HepG2 (cell line): ENCODE data around the gene MYO5A. TPM values are rescaled to one million over a fixed set of nuclear protein-coding genes. Genes with fewer than 3 reads are reported as not detected.

Experiments
- ATAC-seq: fragments of 200-7000 bp; cut with Tn5 transposase; 3 replicates; pipeline ENCODE4 v1.9.1; 2020; ENCODE audit warnings: mild to moderate bottlenecking, moderate library complexity
- BruUV-seq: library from RNA; stranded (reverse); fragments of 400-500 nt; replicated peaks from 2 replicates; lab custom pipeline; 2021; lab: Mats Ljungman, UMichigan
- CTCF ChIA-PET: fragments of 300-600 bp; formaldehyde crosslinking; extraction: SDS; loops from one replicate; lab custom pipeline; 2021; ENCODE audit warnings: low total read pairs, inconsistent platforms, low intra/inter-chr PET ratio; lab: Yijun Ruan, JAX
- POLR2A ChIA-PET: fragments of 350-600 bp; sonication (Branson Sonifier 250); formaldehyde crosslinking; loops from one replicate; lab custom pipeline; 2020; ENCODE audit warnings: antibody characterized with exemption, inconsistent platforms; lab: Yijun Ruan, JAX
- DNase-seq: peaks from one replicate; pipeline ENCODE4 v3.0.0-alpha.2; 2015; ENCODE audit warnings: low spot score
- FAIRE-seq: peaks from 3 replicates; lab custom pipeline; 2011; peaks lifted over from hg19 to GRCh38; lab: Jason Lieb, UNC
- H2AFZ ChIP-seq: one replicate; pipeline ENCODE4 v1.6.1; 2011; ENCODE audit warnings: low read length, inconsistent platforms
- H3K27ac ChIP-seq: fragments of 300-600 bp; 3 replicates; pipeline ENCODE4 v1.8.0; 2011; ENCODE audit warnings: mixed run types, mild to moderate bottlenecking, mixed read lengths, low read length, inconsistent platforms; ENCODE audit not compliant: insufficient read depth; ENCODE audit errors: extremely low read length
- H3K27me3 ChIP-seq, 2 experiments: fragments of 200-600 bp in 1 of 2; 2 replicates in 1 of 2; 3 replicates in 1 of 2; pipeline versions ENCODE4 v1.6.0 to v1.8.0; 2011; ENCODE audit warnings: low read length in 2 of 2, mild to moderate bottlenecking in 2 of 2, moderate library complexity in 2 of 2, inconsistent platforms in 1 of 2; ENCODE audit not compliant: insufficient read depth in 2 of 2, control insufficient read depth in 1 of 2
- H3K36me3 ChIP-seq, 2 experiments: fragments of 200-600 bp in 1 of 2; replicated peaks in 1 of 2; 2 replicates in 1 of 2; 3 replicates in 1 of 2; pipeline versions ENCODE4 v1.5.1 to v1.8.0; 2011; ENCODE audit warnings: low read length in 2 of 2, inconsistent platforms in 1 of 2; ENCODE audit not compliant: insufficient read depth in 2 of 2, control insufficient read depth in 1 of 2
- H3K4me1 ChIP-seq: 2 replicates; pipeline ENCODE4 v1.5.1; 2012; ENCODE audit warnings: low read length, inconsistent platforms; ENCODE audit not compliant: insufficient read depth
- H3K4me2 ChIP-seq: 2 replicates; pipeline ENCODE4 v1.6.0; 2011; ENCODE audit warnings: low read depth, low read length, inconsistent platforms
- H3K4me3 ChIP-seq, 3 experiments: fragments of 200-600 bp in 1 of 3; sonication (generic), shearing (Covaris generic) in 1 of 3; replicated peaks in 1 of 3; 2 replicates each; pipeline ENCODE4 v1.5.1; 2011 to 2016; ENCODE audit warnings: low read length in 3 of 3, inconsistent platforms in 2 of 3, low read depth in 2 of 3, mild to moderate bottlenecking in 2 of 3, control low read depth in 1 of 3, mixed read lengths in 1 of 3; ENCODE audit not compliant: insufficient read depth in 1 of 3
- H3K79me2 ChIP-seq: one replicate; pipeline ENCODE4 v1.6.1; 2011; ENCODE audit warnings: low read length, inconsistent platforms; ENCODE audit not compliant: insufficient read depth
- H3K9ac ChIP-seq: 2 replicates; pipeline ENCODE4 v1.6.0; 2011; ENCODE audit warnings: mild to moderate bottlenecking, low read depth, low read length, inconsistent platforms; ENCODE audit not compliant: insufficient read depth
- H3K9me3 ChIP-seq: 2 replicates; pipeline ENCODE4 v1.5.1; 2012; ENCODE audit warnings: mild to moderate bottlenecking, low read length
- H4K20me1 ChIP-seq: 2 replicates; pipeline ENCODE4 v1.6.0; 2011; ENCODE audit warnings: inconsistent platforms, mild to moderate bottlenecking, low read length, moderate library complexity; ENCODE audit not compliant: insufficient read depth
- RELA ChIP-seq: sonication (generic); formaldehyde crosslinking; IDR thresholded peaks from 2 replicates; pipeline ENCODE4 v1.4.0; 2020; ENCODE audit warnings: missing genetic modification reagents
- SRY ChIP-seq: sonication (generic); formaldehyde crosslinking; IDR thresholded peaks from 2 replicates; pipeline ENCODE4 v1.8.0; 2022; ENCODE audit warnings: mild to moderate bottlenecking, missing genetic modification reagents
- TCF7L2 ChIP-seq: IDR thresholded peaks from 2 replicates; pipeline ENCODE4 v1.6.1; 2011; ENCODE audit warnings: mild to moderate bottlenecking, low read depth, low read length, moderate library complexity
- YEATS4 ChIP-seq: sonication (generic); formaldehyde crosslinking; IDR thresholded peaks from 2 replicates; pipeline ENCODE4 v1.4.0; 2020; ENCODE audit warnings: missing genetic modification reagents, borderline replicate concordance
- YY1 ChIP-seq: IDR thresholded peaks from 2 replicates; pipeline ENCODE4 v1.6.1; 2011; ENCODE audit warnings: low read length, low read depth, moderate library complexity, mild to moderate bottlenecking; ENCODE audit not compliant: insufficient read depth, insufficient replicate concordance
- ZFAT ChIP-seq: sonication (generic); formaldehyde crosslinking; conservative IDR thresholded peaks from 2 replicates; pipeline ENCODE4 v1.8.1; 2023; ENCODE audit warnings: missing genetic modification reagents, inconsistent platforms
- ZNF260 ChIP-seq: sonication (generic); formaldehyde crosslinking; IDR thresholded peaks from 2 replicates; pipeline ENCODE4 v1.4.0; 2020; ENCODE audit warnings: missing genetic modification reagents, low read depth, mild to moderate bottlenecking, borderline replicate concordance
- ZNF891 ChIP-seq: sonication (generic); formaldehyde crosslinking; IDR thresholded peaks from 2 replicates; pipeline ENCODE4 v1.5.0; 2020; ENCODE audit warnings: mild to moderate bottlenecking, missing genetic modification reagents
- ZSCAN25 ChIP-seq: sonication (generic); formaldehyde crosslinking; IDR thresholded peaks from 2 replicates; pipeline ENCODE4 v1.8.0; 2022; ENCODE audit warnings: mild to moderate bottlenecking, missing genetic modification reagents
- WGBS: methylation state at CpG from one replicate; pipeline ENCODE4 v1.1.6; 2017; ENCODE audit warnings: low lambda C conversion rate; 5-methylcytosine and 5-hydroxymethylcytosine counted together
- in situ Hi-C: cut with HindIII; loops from 2 replicates; pipeline ENCODE4 v1.10.0; 2017; ENCODE audit warnings: low pct_unique_long_range_greater_than_20kb; ENCODE audit not compliant: extremely low pct_ligation_motif_present
- intact Hi-C: fragments of 100-400 bp; cut with micrococcal nuclease; formaldehyde crosslinking; loops from one replicate; pipeline ENCODE4 v1.10.0; 2022; ENCODE audit not compliant: unreplicated experiment
- polyA plus RNA-seq, 8 experiments: library from polyadenylated mRNA; depleted of rRNA in 3 of 8; stranded (reverse) in 7 of 8; unstranded in 1 of 8; fragments of >200 nt; fragmentation: Illumina TruSeq in 4 of 8; extraction: Trizol in 4 of 8; gene quantifications; 2 replicates each; pipeline versions ENCODE4 v1.2.1 to v1.2.3, GENCODE V29; 2011 to 2016; ENCODE audit warnings: low read depth in 4 of 8, missing spikeins in 1 of 8, mixed read lengths in 1 of 8; ENCODE audit not compliant: insufficient read depth in 1 of 8
- total RNA-seq, 5 experiments: library from RNA; depleted of rRNA; stranded (reverse); fragments of >200 nt; fragmentation: Illumina TruSeq; extraction: Trizol; gene quantifications; 2 replicates each; pipeline ENCODE4 v1.2.3, GENCODE V29; 2016; ENCODE audit warnings: low read depth in 1 of 5
- TF ChIP-seq, protein P1 (sequence below): sonication (generic); formaldehyde crosslinking; IDR thresholded peaks from 2 replicates; pipeline ENCODE4 v1.4.0; 2020; ENCODE audit warnings: low read depth, missing genetic modification reagents
- TF ChIP-seq, protein P2 (sequence below): sonication (generic); formaldehyde crosslinking; IDR thresholded peaks from 2 replicates; pipeline ENCODE4 v1.5.0; 2020; ENCODE audit warnings: missing genetic modification reagents
- TF ChIP-seq, protein P3 (sequence below): sonication (generic); formaldehyde crosslinking; IDR thresholded peaks from 2 replicates; pipeline ENCODE4 v1.4.0; 2020; ENCODE audit warnings: mild to moderate bottlenecking, missing genetic modification reagents

MYO5A gene
- total and polyA plus RNA-seq, 2 of the 13 experiments (the other 11 are each of a cell fraction or from before 2014, with no cell fraction given) = 2.8 to 4.8 TPM

DNA sequence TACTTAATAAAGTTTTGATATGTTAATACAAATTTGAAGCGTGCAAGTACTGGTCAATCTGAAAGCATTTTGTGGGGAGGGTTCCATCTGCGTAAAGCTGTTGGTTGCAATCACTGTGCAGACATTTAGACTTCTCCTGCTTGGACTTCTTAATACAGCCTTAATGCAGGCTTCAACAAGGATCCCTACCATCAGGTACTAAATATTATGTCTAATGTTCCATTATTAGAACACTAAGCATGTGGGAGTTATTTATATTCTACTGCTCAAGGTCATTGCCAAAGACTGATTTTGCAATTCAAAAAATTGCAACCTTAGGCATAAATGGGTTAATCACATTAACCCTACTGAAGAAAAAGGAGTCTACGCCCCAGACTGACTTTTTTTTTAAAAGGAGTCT lies 159.2 kb downstream of the MYO5A start:
- intact Hi-C loops = no loop called here
- Histone ChIP-seq H3K36me3 (no peaks in the 10 kb centered on the region), H3K9me3 (no peaks in the 10 kb centered on the region), H3K4me3 (no peak overlapping the region), H3K27me3 (no peaks in the 10 kb centered on the region), H3K4me1 (no peaks in the 10 kb centered on the region), H3K4me2 (no peak overlapping the region), H3K9ac (no peak overlapping the region), H3K79me2 (no peaks in the 10 kb centered on the region), H4K20me1 (no peaks in the 10 kb centered on the region), H3K27ac (no peak overlapping the region), H2AFZ (no peak overlapping the region)
- 97% methylated on average over 3 of the region's 3 CpGs for WGBS
- no peak for FAIRE-seq
- ATAC-seq = no peak
- DNase-seq = no peak
- POLR2A ChIA-PET = no interaction called here
- CTCF ChIA-PET = no interaction called here
- no TSS peak for BruUV-seq
- in situ Hi-C loops = no loop called here
- TF ChIP-seq, protein P1, sequence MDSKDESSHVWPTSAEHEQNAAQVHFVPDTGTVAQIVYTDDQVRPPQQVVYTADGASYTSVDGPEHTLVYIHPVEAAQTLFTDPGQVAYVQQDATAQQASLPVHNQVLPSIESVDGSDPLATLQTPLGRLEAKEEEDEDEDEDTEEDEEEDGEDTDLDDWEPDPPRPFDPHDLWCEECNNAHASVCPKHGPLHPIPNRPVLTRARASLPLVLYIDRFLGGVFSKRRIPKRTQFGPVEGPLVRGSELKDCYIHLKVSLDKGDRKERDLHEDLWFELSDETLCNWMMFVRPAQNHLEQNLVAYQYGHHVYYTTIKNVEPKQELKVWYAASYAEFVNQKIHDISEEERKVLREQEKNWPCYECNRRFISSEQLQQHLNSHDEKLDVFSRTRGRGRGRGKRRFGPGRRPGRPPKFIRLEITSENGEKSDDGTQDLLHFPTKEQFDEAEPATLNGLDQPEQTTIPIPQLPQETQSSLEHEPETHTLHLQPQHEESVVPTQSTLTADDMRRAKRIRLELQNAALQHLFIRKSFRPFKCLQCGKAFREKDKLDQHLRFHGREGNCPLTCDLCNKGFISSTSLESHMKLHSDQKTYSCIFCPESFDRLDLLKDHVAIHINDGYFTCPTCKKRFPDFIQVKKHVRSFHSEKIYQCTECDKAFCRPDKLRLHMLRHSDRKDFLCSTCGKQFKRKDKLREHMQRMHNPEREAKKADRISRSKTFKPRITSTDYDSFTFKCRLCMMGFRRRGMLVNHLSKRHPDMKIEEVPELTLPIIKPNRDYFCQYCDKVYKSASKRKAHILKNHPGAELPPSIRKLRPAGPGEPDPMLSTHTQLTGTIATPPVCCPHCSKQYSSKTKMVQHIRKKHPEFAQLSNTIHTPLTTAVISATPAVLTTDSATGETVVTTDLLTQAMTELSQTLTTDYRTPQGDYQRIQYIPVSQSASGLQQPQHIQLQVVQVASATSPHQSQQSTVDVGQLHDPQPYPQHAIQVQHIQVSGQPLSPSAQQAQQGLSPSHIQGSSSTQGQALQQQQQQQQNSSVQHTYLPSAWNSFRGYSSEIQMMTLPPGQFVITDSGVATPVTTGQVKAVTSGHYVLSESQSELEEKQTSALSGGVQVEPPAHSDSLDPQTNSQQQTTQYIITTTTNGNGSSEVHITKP = no peak
- TF ChIP-seq ZFAT (CRISPR knock-in tag) (no peak), ZSCAN25 (CRISPR knock-in tag) (no peak), TCF7L2 (no peak), YEATS4 (no peak), YY1 (no peak), SRY (CRISPR knock-in tag) (no peak), ZNF260 (CRISPR knock-in tag) (no peak), ZNF891 (CRISPR knock-in tag) (no peak), RELA (CRISPR knock-in tag) (no peak)
- TF ChIP-seq, protein P2, sequence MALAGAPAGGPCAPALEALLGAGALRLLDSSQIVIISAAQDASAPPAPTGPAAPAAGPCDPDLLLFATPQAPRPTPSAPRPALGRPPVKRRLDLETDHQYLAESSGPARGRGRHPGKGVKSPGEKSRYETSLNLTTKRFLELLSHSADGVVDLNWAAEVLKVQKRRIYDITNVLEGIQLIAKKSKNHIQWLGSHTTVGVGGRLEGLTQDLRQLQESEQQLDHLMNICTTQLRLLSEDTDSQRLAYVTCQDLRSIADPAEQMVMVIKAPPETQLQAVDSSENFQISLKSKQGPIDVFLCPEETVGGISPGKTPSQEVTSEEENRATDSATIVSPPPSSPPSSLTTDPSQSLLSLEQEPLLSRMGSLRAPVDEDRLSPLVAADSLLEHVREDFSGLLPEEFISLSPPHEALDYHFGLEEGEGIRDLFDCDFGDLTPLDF = no peak
- TF ChIP-seq, protein P3, sequence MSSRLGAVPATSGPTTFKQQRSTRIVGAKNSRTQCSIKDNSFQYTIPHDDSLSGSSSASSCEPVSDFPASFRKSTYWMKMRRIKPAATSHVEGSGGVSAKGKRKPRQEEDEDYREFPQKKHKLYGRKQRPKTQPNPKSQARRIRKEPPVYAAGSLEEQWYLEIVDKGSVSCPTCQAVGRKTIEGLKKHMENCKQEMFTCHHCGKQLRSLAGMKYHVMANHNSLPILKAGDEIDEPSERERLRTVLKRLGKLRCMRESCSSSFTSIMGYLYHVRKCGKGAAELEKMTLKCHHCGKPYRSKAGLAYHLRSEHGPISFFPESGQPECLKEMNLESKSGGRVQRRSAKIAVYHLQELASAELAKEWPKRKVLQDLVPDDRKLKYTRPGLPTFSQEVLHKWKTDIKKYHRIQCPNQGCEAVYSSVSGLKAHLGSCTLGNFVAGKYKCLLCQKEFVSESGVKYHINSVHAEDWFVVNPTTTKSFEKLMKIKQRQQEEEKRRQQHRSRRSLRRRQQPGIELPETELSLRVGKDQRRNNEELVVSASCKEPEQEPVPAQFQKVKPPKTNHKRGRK (CRISPR knock-in tag) = no peak
